Measurements from ENCODE around the gene APLN. TPM values are rescaled to one million over a fixed set of nuclear protein-coding genes. Genes with fewer than 3 reads are reported as not detected.

APLN gene
- total RNA-seq, 1 experiment from 2014 or later: not detected

- no TSS peak for BruUV-seq (replicated peaks)
- Mint-ChIP-seq H3K9me3 (ENCODE audit: unreplicated experiment) (no peaks in the 10 kb centered on the region), H3K4me3 (ENCODE audit: unreplicated experiment) (no peak overlapping the region), H3K4me1 (ENCODE audit: insufficient read depth, unreplicated experiment) (no peaks in the 10 kb centered on the region), H3K36me3 (ENCODE audit: insufficient read depth, unreplicated experiment) (peaks cover 9% of the 10 kb centered on the region), H3K27ac (ENCODE audit: low read depth, unreplicated experiment) (no peak overlapping the region), H3K27me3 (ENCODE audit: insufficient read depth, unreplicated experiment) (peaks cover 72% of the 10 kb centered on the region)
- DNase-seq (ENCODE audit: unreplicated experiment): no peak
- CTCF ChIA-PET: interaction anchor here (2.2 to 4.5 kb wide), 2 partner anchors 13 to 76 kb away, joined by 6 to 24 read pairs; no protein-coding TSS in a partner anchor
- intact Hi-C loops (cut with micrococcal nuclease): no loop called here
- no peak for TF ChIP-seq CTCF (IDR thresholded peaks at IDR 0.05; ENCODE audit: unreplicated experiment)
- POLR2A ChIA-PET: no interaction called here
Observed at GRCh38 chrX:129650821-129651510, 3.8 kb downstream of the APLN start.

GRCh38 chrX:129650183-129650689 is 4.5 kb downstream of the APLN start:
- intact Hi-C loops (cut with micrococcal nuclease): no loop called here
- Mint-ChIP-seq H3K27me3 (ENCODE audit: insufficient read depth, unreplicated experiment) (peaks cover 65% of the 10 kb centered on the region), H3K4me1 (ENCODE audit: insufficient read depth, unreplicated experiment) (no peaks in the 10 kb centered on the region), H3K36me3 (ENCODE audit: insufficient read depth, unreplicated experiment) (peaks cover 9% of the 10 kb centered on the region), H3K4me3 (ENCODE audit: unreplicated experiment) (no peak overlapping the region), H3K9me3 (ENCODE audit: unreplicated experiment) (no peaks in the 10 kb centered on the region), H3K27ac (ENCODE audit: low read depth, unreplicated experiment) (no peak overlapping the region)
- TF ChIP-seq CTCF (IDR thresholded peaks at IDR 0.05; ENCODE audit: unreplicated experiment): no peak
- POLR2A ChIA-PET: no interaction called here
- CTCF ChIA-PET: no interaction called here
- no TSS peak for BruUV-seq (replicated peaks)
- DNase-seq (ENCODE audit: unreplicated experiment): no peak

- ChIA-PET CTCF (interaction anchor here (0.6 to 1.0 kb wide), 3 partner anchors 10 to 14 kb away, joined by 3 to 6 read pairs (median 3); no protein-coding TSS in a partner anchor), POLR2A (no interaction called here)
- Mint-ChIP-seq H3K27me3 (ENCODE audit: insufficient read depth, unreplicated experiment) (peaks cover 64% of the 10 kb centered on the region), H3K36me3 (ENCODE audit: insufficient read depth, unreplicated experiment) (peaks cover 9% of the 10 kb centered on the region), H3K4me1 (ENCODE audit: insufficient read depth, unreplicated experiment) (no peaks in the 10 kb centered on the region), H3K4me3 (ENCODE audit: unreplicated experiment) (no peak overlapping the region), H3K9me3 (ENCODE audit: unreplicated experiment) (no peaks in the 10 kb centered on the region), H3K27ac (ENCODE audit: low read depth, unreplicated experiment) (no peak overlapping the region)
- no TSS peak for BruUV-seq (replicated peaks)
- intact Hi-C loops (cut with micrococcal nuclease): no loop called here
- DNase-seq (ENCODE audit: unreplicated experiment): no peak
- no peak for TF ChIP-seq CTCF (IDR thresholded peaks at IDR 0.05; ENCODE audit: unreplicated experiment)
Observed at GRCh38 chrX:129649268-129650182, 5.2 kb downstream of the APLN start.
